GM18907 (cell line): Measurements from ENCODE around the gene ZNF865.

Experiments used
- ATAC-seq: cut with Tn5 transposase; IDR thresholded peaks from one replicate; pipeline ENCODE4 v1.9.1; 2021; ENCODE audit warnings: mild to moderate bottlenecking, moderate library complexity; ENCODE audit not compliant: unreplicated experiment

ZNF865 gene

DNA sequence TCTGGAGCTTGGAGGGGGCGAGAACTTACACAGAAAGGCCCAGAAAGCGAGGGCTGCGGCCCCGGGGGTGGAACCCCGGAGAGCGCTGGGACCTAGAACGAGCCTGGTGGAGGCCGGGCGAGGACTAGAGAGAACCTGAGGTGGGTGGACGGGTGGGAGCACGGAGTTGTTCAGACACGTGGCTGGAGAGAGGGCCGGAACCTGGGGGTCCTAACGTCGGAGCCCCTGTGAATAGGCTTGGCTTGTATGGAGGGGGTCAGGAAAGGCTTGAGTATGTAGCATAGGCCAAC is 38.4 kb downstream of the ZNF865 start:
- no peak for ATAC-seq

DNA sequence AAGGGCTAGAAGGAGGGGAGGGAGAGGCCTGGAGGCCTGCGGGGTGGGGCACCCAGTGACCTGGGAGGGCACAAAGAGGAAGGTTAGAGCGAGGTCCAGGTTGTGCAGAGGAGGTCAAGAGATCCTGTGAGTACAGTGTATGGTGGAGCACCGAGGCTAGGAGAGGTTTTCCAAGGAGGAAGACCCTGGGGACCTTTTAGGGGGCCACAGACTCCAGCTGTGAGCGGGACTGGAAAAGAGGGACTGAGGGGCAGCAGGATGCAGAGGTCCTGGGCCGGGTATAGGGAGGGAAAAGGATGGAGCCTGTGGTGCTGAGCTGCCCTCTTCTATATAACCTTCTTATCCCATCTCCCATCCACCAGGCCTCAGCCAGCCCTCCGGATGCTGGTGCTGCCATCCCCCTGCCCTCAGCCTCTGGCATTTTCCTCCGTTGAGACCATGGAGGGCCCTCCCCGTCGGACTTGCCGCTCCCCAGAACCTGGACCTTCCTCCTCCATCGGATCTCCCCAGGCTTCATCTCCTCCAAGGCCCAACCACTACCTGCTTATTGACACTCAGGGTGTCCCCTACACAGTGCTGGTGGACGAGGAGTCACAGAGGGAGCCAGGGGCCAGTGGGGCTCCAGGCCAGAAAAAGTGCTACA is 38.9 kb downstream of the ZNF865 start:
- no peak for ATAC-seq

DNA sequence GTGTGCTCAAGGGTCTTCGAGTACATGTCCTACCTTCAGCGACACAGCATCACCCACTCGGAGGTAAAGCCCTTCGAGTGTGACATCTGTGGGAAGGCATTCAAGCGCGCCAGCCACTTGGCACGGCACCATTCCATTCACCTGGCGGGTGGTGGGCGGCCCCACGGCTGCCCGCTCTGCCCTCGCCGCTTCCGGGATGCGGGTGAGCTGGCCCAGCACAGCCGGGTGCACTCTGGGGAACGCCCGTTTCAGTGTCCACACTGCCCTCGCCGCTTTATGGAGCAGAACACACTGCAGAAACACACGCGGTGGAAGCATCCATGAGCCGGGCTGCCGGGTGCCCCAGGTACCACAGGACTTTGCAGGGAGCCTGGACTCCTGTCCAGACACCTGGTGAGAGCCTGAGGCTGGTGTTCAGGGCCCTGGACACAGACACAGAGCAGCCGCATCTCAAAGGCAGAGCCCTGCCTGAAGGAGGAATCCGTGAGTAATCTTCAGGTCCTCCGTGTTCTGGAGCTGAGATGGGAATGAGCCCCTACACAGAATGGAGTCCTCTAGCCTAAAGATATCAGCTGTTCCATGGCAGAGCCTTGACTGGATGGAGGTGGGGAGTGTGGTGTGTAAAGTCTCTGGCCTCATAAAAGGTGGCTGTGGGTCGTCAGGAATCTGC is 39.5 kb downstream of the ZNF865 start:
- no peak for ATAC-seq

DNA sequence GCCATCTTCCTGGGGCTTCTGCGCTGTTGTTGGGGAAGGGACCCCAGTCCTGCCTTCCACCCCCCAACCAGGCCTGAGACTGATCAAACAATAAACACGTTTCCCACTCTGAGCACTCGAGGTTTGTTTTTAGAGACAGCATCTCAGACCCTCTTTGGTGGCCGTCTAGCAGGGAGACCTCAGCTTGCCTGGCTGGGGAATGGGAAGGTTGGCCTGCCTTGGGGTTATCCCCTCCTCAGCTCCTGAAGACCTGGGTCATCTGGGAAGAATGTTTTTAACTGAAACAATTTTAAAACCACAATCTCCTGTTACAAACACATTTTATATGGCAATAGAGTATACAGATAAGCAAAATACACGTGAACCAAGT is 40.0 kb downstream of the ZNF865 start:
- no peak for ATAC-seq

DNA sequence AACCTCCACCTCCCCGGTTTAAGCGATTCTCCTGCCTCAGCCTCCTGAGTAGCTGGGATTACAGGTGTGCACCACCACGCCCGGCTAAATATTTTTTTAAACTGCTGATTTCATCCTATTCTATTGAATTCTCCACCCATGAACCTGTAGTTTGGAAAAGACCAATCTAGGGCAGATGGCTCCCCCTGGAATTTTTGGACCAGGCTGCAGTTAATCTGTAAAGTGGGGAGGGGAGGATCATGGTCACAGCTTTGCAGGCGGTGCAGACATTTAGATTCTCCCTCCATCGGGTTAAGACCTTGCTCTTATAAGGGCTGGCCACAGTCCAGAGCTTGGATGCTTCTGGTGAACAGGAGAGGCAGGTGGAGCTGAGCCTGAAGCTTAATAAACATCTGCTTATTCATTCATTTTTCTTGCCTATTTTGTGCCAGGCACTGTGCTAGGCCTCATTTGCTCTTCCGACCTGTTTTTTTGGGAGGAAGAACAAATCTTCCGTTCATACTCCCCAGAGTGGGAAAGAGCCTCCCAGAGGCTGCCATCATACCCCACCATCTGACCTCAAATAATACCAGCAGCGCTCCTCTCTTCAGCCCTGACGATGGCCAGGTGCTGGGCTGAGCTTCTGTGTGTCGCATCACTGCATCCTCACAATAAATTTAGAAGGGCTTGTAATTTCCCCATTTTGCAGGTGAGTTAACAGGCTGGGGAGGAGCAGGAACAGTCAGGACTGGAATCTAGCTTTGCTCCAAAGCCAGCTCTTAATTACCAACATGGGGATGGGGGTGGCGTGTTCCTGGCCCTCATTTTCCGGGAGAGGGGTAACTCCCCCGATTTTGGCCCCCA is 41.7 kb downstream of the ZNF865 start:
- ATAC-seq = no peak

DNA sequence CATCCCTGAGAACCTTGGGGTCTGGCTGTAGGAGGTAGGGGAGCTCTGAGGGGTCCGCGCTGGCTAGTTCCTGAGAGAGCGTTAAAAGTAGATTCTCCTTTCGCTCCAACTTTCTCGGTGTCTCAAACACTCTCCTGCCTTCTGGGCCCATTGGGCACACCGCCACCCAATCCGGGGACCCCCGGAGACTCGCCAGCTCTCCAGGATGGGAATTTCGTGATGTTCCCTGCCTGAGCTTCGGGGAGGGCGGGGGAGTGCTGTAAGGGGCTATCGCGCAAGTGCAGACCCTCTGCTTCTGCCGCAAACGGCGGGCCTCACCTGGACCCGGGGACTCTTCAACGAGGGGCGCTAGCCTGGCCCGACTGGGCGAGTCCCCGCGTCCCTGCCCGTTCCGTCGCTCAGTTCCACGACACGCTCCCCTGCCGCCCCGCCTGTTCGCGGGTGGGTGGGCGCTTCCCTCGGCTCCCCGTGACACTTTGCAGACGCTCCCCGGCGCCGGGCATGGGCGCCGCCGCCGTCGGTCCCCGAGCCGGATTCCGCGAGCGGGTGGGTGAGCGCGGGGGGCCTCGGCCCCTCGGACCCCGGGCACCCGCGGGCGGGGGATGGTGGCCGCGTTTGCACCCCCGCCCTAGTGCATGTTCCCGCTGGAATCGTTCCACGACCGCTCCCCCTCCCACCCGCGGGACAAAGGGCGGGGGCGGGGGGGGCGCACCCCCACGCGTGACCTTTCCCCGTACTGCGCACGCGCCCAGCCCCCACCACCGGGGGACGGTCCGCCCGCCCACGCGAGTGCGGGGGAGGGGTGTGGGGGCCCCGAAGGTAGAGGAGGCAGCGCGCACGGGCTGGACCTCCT is 42.5 kb downstream of the ZNF865 start, which contains the start of gene CCDC106:
Gene CCDC106, plus strand, starts transcription at position 481 of the 853 bp plus-strand sequence. CDS start 835 bp downstream, outside the sequence.
- ATAC-seq = no peak

DNA sequence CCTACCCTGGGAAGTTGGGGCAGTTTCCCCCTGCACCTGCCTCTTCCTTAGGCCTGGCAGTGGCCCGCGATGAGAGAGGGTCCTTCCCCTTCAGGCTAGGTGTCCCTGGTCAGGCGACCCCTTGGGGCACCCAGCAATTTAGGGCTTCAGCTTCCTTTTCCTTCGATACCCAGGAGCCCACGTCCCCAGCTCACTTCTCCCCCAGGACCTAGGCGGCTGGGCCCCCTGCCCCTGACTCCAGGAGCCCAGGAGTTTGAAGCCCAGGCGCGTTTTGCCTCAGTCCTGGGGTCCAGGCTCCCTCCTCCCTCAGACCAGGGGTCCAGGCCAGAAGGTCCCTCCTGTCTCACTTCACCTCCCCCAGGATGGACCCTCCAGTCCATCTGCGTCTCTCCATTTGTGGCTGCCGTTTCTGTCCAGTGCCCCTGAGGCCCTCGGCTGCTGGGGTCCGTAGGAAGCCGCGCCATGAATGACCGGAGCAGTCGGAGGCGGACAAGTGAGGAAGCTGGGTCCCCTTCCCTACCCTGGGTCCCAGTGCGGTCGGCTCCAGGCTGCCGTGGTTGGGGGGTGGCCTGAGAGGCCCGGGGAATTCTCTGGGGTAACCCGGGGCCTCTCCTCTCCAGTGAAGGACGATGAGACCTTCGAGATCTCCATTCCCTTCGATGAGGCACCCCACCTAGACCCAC is 43.3 kb downstream of the ZNF865 start:
- no peak for ATAC-seq

DNA sequence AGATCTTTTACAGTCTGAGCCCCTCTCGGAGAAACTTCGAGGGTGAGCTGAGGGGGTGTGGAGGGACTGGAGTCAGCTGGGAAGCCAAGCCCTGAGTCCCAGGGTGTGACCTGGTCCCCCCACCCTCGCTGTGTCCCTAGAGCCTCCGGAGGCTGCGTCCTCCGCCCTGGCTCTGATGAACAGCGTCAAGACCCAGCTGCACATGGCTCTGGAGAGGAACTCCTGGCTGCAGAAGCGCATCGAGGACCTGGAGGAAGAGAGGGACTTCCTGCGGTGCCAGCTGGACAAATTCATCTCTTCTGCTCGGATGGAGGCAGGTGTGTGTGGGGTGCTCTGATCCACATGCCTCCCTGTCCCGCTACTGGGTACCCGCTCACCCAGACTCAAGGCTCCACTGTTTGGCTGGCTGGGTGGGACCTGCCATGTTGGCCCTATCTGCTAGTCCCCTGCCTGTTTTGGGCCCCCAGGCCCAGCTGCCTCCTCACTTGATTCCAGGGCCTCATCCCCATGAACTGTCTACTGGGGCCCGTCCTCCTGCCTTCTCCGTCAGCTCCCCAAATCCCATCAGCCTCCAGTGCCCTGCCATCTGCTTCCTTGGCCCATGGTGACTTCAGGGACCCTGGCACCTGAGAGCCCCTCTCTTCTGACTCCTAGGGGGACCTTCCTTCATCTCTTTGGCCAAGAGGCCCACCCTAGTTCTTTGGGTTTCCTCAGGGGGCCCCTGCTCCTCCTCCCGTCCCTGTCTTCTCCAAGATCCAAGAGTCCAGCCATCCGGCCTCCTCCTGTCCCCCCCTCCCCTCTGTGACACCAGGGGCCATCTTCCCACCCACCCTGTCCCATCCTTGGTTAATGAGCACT is 44.0 kb downstream of the ZNF865 start:
- no peak for ATAC-seq

DNA sequence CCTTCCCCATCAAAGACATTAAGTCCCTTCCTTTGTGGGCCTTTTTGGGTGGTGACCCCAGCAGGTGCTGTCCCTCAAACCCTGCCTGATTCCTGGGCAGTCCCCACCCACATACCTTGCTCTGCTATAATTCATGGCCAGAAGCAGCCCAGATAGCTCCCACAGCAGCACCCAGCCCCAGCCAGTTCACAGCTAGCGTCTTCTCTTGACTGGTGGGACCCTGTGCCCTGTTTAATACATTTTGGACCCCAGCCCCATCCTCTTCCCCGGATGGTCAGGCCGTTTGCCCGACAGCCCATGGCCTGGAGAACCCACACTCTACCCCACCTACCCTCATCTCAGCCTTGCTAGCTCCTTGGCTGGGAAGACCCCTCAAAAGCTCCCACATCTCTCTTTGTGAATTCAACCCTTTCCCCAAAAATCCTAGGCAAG is 44.7 kb downstream of the ZNF865 start:
- no peak for ATAC-seq

DNA sequence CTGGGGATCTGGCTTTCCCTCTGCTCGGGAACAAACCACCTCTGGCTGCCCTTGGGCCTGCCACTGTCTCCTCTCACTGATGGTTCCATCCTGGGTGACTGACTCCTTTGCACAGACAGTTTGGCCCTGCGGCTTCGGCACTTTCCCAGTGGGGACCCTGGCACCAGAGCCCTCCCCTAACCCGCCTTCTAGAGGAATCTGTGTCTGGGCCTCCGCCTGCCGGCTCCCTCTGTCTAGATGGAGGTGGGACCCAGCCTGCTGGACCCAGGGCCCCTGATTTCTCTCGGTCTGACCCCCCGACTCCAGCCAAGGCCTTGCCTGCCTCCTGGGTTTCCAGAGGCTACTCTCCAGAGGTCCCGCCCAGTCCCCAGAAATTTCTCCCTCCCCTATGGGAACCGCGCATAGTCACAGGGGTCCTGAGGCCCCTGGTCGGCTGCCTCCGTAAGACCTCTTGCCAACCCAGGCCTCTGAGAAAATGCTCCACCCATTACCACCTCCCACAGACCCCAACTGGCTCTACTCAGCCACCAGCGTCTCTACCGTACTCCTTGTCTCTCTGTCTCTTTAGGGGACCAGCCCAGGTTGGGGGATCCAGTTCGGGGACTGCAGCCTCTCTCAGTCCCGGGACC is 45.3 kb downstream of the ZNF865 start:
- no peak for ATAC-seq

DNA sequence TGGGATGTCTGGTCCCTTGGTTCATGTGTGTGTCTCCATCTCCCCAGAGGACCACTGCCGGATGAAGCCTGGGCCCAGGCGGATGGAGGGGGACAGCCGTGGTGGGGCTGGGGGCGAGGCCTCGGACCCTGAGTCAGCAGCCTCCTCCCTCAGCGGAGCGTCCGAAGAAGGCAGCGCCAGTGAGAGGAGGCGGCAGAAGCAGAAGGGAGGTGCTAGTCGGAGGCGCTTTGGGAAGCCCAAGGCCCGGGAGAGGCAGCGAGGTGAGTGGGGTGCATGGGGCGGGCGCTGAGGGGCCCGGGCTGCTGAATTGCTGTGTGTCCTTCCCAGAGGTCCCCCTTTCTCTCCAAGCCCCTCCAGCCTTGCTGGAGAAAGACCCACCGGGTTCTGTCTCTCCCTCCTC is 45.8 kb downstream of the ZNF865 start:
- ATAC-seq = no peak

DNA sequence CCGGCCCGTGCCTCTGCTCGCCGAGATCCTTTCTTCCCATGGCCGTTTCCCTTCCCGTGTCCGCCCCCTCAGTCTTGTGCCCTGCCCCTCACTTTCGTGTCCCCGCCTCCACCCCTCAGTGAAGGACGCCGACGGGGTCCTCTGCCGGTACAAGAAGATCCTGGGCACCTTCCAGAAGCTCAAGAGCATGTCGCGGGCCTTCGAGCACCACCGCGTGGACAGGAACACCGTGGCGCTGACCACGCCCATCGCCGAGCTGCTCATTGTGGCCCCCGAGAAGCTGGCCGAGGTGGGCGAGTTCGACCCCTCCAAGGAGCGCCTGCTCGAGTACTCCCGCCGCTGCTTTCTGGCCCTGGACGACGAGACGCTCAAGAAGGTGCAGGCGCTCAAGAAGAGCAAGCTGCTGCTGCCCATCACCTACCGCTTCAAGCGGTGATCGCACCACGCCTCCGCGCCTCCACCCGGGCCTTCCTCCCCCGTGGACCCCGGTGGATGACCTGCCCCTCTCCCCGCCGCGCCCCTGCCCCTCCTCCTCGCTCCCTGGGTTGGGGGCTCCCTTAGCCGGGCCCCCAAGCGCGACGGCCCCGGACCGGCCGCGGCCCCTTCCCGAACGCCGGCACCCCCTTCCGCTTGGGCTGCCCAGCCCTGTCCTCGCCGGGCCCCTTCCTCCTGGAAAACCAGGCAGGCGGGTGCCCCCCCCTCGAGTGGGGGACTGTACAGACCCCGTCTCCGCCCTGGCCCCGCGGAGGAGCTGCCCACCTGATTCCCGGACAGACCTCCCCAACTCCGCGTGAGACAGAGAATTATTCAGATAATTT is 47.1 kb downstream of the ZNF865 start:
- ATAC-seq = no peak

DNA sequence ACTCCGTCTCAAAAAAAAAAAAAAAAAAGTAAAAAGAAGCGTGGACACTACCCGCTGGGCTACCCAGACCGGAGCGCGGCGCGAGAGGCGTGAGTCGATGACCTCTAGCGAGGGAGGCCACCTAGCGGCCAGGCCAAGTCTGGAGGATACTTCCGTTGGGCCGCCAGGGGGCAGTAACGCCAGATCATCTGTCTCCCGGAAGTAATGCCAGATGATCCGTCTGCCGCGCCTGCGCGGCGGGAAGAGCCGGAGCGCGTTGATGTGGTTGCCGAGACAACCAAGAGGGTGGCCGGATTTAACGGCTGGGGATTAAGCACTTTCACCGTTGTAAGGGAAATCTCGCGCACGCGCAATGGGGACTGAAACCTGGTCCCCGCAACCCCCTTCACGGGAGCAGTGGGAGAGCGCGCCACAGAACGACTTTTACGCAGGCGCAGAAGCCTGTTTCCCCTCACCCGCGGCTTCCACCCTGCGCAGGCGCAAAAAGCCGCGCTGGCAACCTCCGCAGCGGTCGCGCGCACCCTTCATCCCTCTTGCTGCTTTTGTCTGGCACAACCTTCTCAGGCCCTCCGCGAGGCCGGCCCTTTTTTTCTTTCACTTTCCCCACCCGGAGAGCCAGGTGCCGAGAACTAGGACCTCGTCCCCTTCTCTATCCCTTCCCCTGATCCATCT is 48.3 kb downstream of the ZNF865 start:
- ATAC-seq = peak; percentile 42

DNA sequence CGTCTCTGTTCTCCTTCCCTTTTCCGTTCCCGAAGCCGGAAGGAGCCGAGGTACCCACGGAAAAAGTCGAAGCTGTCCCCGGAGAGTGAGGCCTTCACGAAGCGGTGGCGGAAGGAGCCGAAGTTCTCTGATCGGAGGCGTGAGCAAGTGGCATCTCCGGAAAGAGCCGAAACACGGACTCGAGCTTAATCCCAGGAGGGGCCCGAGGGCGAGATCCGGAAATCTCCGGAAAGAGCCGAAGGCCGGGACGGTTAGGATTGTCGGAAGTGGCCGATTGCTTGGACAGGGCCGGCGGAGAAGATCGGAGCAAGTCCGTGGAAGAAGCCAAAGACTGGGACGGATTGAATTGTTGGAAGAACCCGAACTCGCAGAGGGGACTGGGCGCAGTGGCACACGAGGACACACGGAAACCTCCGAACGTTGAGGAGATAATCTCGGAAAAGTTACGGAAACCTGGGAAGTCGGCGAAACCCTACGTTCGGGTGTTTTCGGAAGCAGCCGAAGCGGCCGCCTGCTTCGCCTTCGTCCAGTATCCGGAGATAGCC is 48.9 kb downstream of the ZNF865 start:
- ATAC-seq = peak; percentile 70

DNA sequence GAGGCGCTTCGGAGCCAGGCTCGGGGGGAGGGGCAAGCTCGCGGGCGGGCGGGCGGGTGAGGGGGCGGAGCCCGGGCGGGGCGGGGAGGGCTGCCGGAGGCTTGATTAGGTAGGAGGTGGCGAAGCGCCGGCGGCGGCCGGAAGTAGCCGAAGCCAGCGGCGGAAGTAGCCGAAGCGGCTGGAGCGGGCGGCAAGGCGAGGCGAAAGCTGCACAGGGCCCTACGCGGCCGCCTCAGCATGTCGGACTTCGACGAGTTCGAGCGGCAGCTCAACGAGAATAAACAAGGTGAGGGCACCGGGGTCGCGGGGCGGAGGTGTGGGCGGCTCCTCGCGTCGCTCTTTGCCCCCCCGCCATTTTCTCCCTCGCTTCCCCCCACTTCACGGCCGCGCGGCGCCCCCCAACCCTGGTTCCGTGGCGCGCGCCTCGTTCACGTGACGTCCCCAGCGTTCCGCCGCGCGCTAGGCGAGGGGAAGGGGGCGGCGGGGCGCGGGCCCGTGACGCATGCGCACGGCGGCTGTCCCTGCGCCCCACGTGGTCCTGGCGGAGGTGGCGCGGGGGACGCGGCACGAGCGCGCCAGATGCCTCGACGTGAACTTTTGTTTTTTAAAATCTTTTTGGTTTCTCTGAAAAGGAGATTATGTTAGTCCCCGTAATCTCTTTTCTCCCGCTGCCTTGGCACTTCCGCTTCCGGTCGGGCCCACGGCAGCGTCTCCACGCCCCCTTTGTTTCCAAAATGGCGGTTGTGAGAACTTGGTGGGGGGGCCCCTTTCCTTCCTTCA is 49.6 kb downstream of the ZNF865 start, which contains the start of gene U2AF2:
Gene U2AF2, plus strand, starts transcription at position 168 of the 780 bp plus-strand sequence. Its CDS starts 70 bp downstream, at position 238.
- ATAC-seq = peak; percentile 43

DNA sequence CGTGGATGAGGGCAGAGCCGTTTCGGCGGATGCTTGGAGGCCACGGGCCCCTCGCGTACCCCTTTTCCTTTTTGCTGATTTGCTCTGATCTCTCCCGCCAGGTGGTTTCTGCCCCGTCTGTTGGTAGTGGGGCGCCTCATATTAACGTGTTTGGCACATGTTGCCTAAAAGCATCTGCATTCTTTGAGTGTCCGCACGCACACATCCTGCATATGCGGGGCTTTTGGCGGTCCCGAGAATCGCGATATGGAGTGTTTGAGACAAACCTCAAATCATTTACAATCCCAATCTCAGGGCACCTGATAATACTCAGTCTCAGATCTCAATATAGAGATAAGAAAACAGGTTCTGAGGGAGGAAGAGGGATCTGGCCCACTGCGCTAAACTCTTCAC is 50.2 kb downstream of the ZNF865 start:
- ATAC-seq = no peak

DNA sequence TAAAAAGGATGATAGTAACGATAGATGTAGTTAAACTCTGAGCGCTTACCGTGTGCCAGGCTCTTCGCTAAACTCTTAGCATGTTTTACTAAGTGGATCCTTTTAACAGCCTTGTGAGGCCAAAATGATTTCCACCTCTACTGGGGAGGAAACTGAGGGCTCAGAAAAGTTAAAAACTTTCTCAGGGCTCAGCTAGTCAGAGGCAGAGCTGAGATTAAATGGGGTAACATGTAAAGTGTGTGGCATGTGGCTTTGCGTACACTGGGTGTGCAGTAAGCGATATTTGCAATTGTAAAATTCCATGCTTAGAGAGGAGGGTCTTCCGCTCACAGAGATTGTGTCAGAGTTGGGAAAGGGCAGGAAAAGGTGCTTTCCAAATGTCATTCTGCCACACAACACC is 51.1 kb downstream of the ZNF865 start:
- no peak for ATAC-seq
